Brain microvascular endothelial cell (primary cell): ENCODE results near the gene SLC19A1.
"Not testable (repeated sequence)": the region's sequence is repeated elsewhere in the genome, so short reads cannot be mapped to it uniquely, and the experiment has no call there.

Experiments used
- DNase-seq: peaks from one replicate; pipeline ENCODE4 v3.0.0-alpha.2; 2020
- H3K27ac ChIP-seq: fragments of 250-450 bp; sonication (Bioruptor Pico); 2 replicates; pipeline ENCODE4 v1.5.1; 2020; ENCODE audit warnings: mild to moderate bottlenecking, moderate library complexity
- H3K27me3 ChIP-seq: fragments of 250-450 bp; sonication (Bioruptor Pico); replicated peaks from 2 replicates; pipeline ENCODE4 v1.5.1; 2020; ENCODE audit warnings: mild to moderate bottlenecking
- H3K36me3 ChIP-seq: fragments of 250-450 bp; sonication (Bioruptor Pico); replicated peaks from 2 replicates; pipeline ENCODE4 v1.5.1; 2020; ENCODE audit warnings: mild to moderate bottlenecking
- H3K4me3 ChIP-seq: 2 replicates; pipeline ENCODE4 v1.5.1; 2011; ENCODE audit warnings: low read depth, mild to moderate bottlenecking, control low read depth, low read length, moderate library complexity
- CTCF ChIP-seq: IDR thresholded peaks from 2 replicates; pipeline ENCODE4 v1.5.1; 2011; ENCODE audit warnings: low read depth, mild to moderate bottlenecking, moderate library complexity, low read length, control low read depth, inconsistent platforms; ENCODE audit errors: missing control alignments
- in situ Hi-C: cut with HindIII; loops from 2 replicates; pipeline ENCODE4 v1.10.0; 2017; ENCODE audit warnings: low sequenced_read_pairs, low pct_ligation_motif_present

The SLC19A1 gene

DNA sequence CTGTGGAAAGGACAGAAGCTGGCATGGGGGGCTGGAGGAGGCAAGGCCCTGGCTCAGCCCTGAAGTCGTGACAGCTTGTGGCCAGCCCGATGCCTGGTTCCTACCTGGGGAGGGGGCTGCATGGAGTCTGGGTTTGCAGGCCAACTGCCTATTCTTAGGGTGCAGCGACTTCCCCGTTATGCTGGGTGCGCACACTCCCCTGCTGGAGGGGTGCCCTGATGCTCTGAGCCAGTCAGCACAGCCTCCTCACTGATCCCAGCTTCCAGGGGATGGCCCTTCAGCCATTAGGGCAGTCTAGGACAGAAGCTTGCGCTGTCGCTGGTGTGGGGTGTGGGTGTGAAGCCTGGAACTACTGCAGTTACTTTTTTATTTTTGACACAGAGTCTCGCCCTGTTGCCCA, 30.0 kb upstream of the SLC19A1 start:
- no peak for TF ChIP-seq CTCF
- no peaks in the 10 kb centered on the region for H3K36me3 ChIP-seq
- H3K27ac ChIP-seq, result no peak overlapping the region
- in situ Hi-C loops, result no loop called here
- no peak overlapping the region for H3K4me3 ChIP-seq
- DNase-seq, result no peak
- no peaks in the 10 kb centered on the region for H3K27me3 ChIP-seq

- no peak for TF ChIP-seq CTCF
- H3K4me3 ChIP-seq, result no peak overlapping the region
Observed at GRCh38 chr21:45571641-45572040, 29.4 kb upstream of the SLC19A1 start.

GRCh38 chr21:45570826-45571601, 28.8 kb upstream of the SLC19A1 start:
- no peak overlapping the region for H3K27ac ChIP-seq
- TF ChIP-seq CTCF, result no peak
- H3K27me3 ChIP-seq, result no peaks in the 10 kb centered on the region
- in situ Hi-C loops, result no loop called here
- H3K36me3 ChIP-seq, result no peaks in the 10 kb centered on the region
- peak; percentile 70 for DNase-seq
- H3K4me3 ChIP-seq, result no peak overlapping the region

More at GRCh38 chr21:45571641-45572040, 29.4 kb upstream of the SLC19A1 start:
- no peaks in the 10 kb centered on the region for H3K27me3 ChIP-seq
- no peak overlapping the region for H3K27ac ChIP-seq
- in situ Hi-C loops, result no loop called here
- no peaks in the 10 kb centered on the region for H3K36me3 ChIP-seq
- DNase-seq, result no peak

DNA sequence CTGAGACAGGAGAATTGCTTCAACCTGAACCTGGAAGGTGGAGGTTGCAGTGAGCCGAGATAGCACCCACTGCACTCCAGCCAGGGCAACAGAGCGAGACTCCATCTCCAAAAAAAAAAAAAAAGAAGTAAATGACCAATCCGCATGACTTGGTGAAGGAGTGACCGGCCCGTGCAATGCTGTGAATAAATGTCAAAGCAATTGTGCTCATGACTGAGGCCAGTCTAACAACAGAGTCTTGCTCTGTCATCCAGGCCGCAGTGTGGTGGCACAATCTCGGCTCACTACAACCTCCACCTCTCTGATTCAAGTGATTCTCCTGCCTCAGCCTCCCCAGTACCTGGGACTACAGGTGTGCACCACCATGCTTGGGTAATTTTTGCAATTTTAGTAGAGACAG, 27.8 kb upstream of the SLC19A1 start:
- Histone ChIP-seq H3K4me3 (no peak overlapping the region), H3K36me3 (no peaks in the 10 kb centered on the region), H3K27me3 (no peaks in the 10 kb centered on the region), H3K27ac (no peak overlapping the region)
- DNase-seq, result no peak
- in situ Hi-C loops, result no loop called here
- TF ChIP-seq CTCF, result no peak

DNA sequence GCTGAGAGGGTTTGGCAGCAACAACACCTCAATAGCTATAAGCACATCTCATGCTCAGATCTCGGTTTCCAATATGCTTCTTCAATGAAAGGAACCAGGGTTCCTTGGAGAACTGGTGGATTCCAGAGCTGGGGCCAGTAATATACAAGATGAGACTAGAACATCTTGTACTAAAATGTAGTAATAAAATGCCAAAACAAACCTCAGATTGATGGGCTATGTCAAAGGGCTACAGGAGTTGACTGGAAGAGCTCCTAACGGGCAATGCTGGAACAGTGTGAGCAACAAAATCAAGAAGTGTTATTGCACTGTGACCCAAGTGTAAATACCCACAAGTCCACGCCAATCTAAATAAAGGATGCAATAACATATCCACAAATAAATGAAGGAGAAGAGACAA, 26.1 kb upstream of the SLC19A1 start:
- Histone ChIP-seq H3K36me3 (no peaks in the 10 kb centered on the region), H3K4me3 (no peak overlapping the region), H3K27ac (no peak overlapping the region), H3K27me3 (no peaks in the 10 kb centered on the region)
- no peak for DNase-seq
- TF ChIP-seq CTCF, result no peak
- in situ Hi-C loops, result no loop called here

GRCh38 chr21:45564137-45564536, 21.9 kb upstream of the SLC19A1 start:
- DNase-seq, H3K27me3 ChIP-seq, H3K36me3 ChIP-seq, in situ Hi-C loops, H3K27ac ChIP-seq, H3K4me3 ChIP-seq: not testable (repeated sequence)
